ENCODE results near the gene ABHD15. TPM values are rescaled to one million over a fixed set of nuclear protein-coding genes. Genes with fewer than 3 reads are reported as not detected.
A peak's percentile ranks its signal among the peaks of the same experiment; 100 is the strongest.

The ABHD15 gene
- total and polyA plus RNA-seq, 9 of the 15 experiments (the other 6 are each of a cell fraction or from before 2014, with no cell fraction given) = 0.85 to 4.2 (median 2.1) TPM

- TF ChIP-seq NFIC (IDR thresholded peaks at IDR 0.05) (no peak; the same call in 1 of the 2 replicates), POLR2H (tag; IDR thresholded peaks at IDR 0.05; ENCODE audit: low read depth) (no peak), CBFA2T2 (conservative IDR thresholded peaks at IDR 0.05) (no peak), TRIM24 (IDR thresholded peaks at IDR 0.05) (no peak), HMGN3 (IDR thresholded peaks at IDR 0.05; ENCODE audit: borderline replicate concordance, extremely low read depth, insufficient read length, low read depth, low read length) (peak; percentile 57), SRSF7 (optimal IDR thresholded peaks at IDR 0.05; ENCODE audit: low read depth, low read length) (no peak), POLR2B (IDR thresholded peaks at IDR 0.05; ENCODE audit: low read depth, partially characterized antibody) (no peak), ZNF785 (CRISPR knock-in tag; IDR thresholded peaks at IDR 0.05) (no peak), PYGO2 (tag; IDR thresholded peaks at IDR 0.05) (no peak), ZNF445 (CRISPR knock-in tag; IDR thresholded peaks at IDR 0.05; ENCODE audit: low read depth) (no peak), BACH1 (tag; IDR thresholded peaks at IDR 0.05) (no peak), RREB1 (CRISPR knock-in tag; IDR thresholded peaks at IDR 0.05) (no peak), THRB (CRISPR knock-in tag; conservative IDR thresholded peaks at IDR 0.05) (no peak), ZNF696 (CRISPR knock-in tag; conservative IDR thresholded peaks at IDR 0.05) (no peak), MCM5 (IDR thresholded peaks at IDR 0.05; ENCODE audit: low read depth) (no peak), TAL1 (IDR thresholded peaks at IDR 0.05) (no peak), STAG1 (CRISPR knock-in tag; IDR thresholded peaks at IDR 0.05; ENCODE audit: borderline replicate concordance) (peak; percentile 69; the same call in 1 of the 2 replicates), PHB2 (IDR thresholded peaks at IDR 0.05; ENCODE audit: low read depth) (no peak), DIDO1 (tag; IDR thresholded peaks at IDR 0.05; ENCODE audit: low read depth) (no peak), ZBTB33 (CRISPR knock-in tag; IDR thresholded peaks at IDR 0.05) (no peak)
These were observed 25.1 kb upstream of the ABHD15 start (continued) for GRCh38 chr17:29591737-29592608.
